Glomerular visceral epithelial cell (primary cell): ENCODE data around the gene RAET1G.
A peak's percentile ranks its signal among the peaks of the same experiment; 100 is the strongest.
"Not testable (repeated sequence)": the region's sequence is repeated elsewhere in the genome, so short reads cannot be mapped to it uniquely, and the experiment has no call there.

Source experiments
- DNase-seq: peaks from one replicate; pipeline ENCODE4 v3.0.0-alpha.2; 2016; ENCODE audit errors: extremely low spot score

RAET1G gene

DNA sequence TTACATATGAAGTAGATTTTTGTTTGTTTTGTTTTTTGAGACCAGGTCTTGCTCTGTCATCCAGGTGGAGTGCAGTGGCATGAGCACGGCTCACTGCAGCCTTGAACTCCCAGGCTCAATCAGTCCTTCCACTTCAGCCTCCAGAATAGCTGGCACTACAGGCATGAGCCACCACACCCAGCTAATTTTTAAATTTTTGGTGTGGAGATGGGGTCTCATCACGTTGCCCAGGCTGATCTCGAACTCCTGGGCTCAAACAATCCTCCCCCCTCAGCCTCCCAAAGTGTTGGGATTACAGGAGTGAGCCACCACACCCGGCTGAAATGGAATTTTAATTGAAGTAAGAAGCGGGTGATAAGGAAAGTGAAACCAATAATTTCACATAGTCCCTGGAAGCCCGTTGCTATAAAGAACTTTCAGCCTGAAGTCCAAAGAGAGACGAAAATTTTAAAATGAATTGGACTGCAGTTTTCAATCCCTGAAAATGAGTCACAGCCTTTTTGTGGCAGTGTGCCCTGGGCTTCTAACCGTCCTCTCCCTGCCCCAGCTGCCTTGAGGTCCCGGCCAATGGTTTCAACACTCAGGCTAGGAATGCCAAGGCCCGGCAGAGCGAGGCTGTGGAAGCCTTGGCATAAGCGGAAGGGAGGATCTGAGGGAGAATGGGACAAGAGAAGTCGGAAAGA lies 25.8 kb downstream of the RAET1G start:
- peak; percentile 68 for DNase-seq

- DNase-seq: no peak
These were observed 26.4 kb downstream of the RAET1G start for GRCh38 chr6:149896491-149896890.

DNA sequence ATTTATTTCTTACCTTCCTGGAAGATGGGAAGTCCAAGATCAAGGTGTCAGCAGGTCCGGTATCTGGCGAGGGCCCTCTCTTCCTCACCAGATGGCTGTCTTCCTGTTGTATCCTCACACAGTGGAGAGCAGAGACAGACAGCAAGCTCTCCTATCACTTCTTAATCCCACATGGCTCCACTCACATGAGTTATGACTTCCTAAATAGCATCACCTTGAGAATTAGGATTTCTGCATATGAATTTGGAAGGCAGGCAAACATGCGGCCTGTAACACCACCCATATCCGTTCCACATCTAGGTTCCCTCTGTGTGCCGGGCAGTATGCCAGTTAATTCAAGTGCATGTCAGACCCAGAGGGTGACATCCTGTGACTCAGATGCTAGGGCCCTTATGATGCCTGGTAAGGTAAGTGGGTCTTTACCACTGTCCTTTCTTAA lies 27.1 kb downstream of the RAET1G start:
- DNase-seq: peak; percentile 71

GRCh38 chr6:149895048-149895590 lies 27.8 kb downstream of the RAET1G start:
- DNase-seq: no peak

DNA sequence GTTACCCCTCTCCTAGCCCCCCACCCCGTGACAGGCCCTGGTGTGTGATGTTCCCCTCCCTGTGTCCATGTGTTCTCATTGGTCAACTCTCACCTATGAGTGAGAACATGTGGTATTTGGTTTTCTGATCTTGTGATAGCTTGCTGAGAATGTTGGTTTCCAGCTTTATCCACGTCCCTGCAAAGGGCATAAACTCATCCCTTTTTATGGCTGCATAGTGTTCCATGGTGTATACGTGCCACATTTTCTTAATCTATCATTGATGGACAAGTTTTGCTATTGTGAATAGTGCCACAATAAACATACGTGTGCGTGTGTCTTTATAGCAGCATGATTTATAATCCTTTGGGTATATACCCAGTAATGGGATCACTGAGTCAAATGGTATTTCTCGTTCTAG lies 31.1 kb downstream of the RAET1G start:
- not testable (repeated sequence) for DNase-seq

DNA sequence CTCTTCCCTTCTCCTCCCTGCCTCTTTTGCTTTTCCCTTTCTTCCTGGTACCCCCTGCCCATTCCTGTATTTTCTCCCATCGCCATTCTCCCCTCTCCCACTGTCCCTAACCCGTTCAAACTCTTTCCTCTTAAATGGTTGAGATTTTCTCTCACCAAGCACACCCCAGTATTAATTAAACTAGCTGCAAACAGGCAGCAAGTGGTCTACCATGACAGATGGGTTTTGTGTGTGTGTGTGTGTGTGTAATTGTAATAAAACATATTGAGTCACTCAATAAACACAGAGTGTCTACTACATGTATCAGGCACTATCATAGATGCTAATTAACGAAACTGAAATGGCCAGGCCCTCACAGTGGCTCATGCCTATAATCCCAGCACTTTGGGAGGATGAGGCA lies 31.7 kb downstream of the RAET1G start:
- DNase-seq: no peak

GRCh38 chr6:149890629-149891045 lies 32.3 kb downstream of the RAET1G start:
- DNase-seq: no peak

- no peak for DNase-seq
These were observed 33.6 kb downstream of the RAET1G start for GRCh38 chr6:149889326-149889725.

DNA sequence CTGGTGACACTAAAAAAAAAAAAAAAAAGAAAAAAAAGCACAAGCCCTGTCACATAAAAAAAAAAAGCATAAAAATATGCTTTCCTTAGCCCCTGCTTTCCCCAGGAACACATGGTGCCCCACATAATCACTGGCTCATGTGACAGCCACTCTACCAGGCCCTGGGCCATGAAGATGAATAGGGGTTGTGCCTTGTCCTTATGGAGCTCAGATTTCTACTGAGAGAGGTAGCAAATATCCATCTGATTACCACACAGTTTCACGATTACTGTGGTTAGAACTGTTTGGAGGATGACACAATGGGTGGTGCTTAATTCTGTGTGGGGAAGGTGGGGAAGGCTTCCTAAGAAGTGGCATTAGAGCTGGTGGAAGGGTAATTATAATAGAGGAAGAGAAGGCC lies 34.3 kb downstream of the RAET1G start:
- DNase-seq: no peak

DNA sequence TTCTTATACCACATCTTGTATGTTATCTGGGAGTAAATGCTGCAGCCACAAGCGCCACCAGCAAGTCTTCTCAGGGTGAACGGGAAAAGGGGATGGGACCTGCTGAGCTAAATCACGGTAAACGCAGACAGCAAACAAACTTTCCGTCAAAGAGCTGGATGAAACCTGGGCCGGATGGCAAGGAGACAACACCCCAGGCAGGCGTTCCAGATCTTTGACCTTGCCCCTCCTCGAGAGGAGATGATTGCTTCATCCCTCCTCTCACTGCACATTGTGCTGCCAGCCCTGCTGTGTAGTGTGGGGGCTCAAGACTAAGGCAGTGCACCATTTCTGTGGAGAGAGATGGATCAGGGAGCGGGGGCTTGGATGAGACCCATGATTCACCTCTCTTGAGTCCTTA lies 34.8 kb downstream of the RAET1G start:
- DNase-seq: no peak

DNA sequence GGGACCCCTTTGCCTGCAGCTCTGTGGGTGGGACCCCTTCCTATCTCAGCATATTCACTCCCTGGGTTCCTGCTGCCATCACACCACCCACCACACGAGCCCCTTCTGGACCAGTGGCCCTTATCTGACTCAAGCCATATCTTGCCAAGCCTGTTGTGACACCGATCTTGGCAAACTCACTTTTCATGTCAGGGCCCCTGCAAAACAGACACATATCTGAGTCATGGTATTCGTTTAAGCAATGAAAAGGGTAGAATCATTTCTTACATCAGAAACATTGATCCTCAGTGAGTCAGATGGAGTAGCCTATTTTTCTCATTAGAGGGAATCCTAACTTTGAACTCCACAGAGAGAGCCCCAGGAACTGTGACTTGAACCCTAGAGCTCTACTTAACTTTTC lies 35.6 kb downstream of the RAET1G start:
- DNase-seq: no peak

GRCh38 chr6:149885888-149886287 lies 37.0 kb downstream of the RAET1G start:
- no peak for DNase-seq

DNA sequence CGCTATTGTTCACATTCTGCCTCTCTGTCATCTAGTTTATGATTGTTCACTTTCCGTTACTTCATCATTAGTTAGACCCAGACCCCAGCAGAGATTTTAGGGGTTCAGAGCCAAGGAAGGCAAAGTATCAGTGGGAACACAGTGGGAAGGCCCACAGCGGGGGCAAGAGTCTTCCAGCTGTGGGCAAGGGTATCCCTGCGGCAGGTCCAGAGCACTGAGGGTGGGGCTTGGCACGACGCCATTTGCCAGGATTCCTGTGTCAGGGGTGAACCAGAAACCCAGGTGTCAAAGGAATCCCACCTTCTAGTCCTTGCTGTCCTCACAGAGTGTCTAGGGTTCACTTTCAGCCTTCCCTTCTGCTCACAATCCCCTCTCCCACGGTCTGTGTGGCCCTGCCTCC lies 38.3 kb downstream of the RAET1G start:
- DNase-seq: no peak

DNA sequence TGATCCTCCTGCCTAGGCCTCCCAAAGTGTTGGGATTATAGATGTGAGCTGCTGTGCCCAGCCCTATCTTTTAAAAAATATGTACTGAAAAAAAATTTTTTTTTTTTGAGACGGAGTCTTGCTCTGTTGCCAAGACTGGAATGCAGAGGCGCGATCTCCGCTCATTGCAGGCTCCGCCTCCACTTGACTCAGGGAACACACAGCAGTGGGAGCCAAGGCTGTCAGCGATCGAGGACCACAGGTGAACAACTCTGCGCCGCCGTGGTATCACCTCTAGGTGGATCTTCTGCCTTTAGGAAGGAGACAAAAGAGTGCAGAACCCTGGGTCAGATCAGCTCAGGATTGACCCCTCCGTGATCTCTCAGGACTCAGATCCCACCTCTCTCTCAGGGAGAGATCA lies 38.7 kb downstream of the RAET1G start:
- DNase-seq: no peak

GRCh38 chr6:149881860-149882259 lies 41.1 kb downstream of the RAET1G start:
- no peak for DNase-seq

GRCh38 chr6:149881066-149881766 lies 41.7 kb downstream of the RAET1G start:
- DNase-seq: no peak

GRCh38 chr6:149877659-149878058 lies 45.3 kb downstream of the RAET1G start:
- DNase-seq: no peak

DNA sequence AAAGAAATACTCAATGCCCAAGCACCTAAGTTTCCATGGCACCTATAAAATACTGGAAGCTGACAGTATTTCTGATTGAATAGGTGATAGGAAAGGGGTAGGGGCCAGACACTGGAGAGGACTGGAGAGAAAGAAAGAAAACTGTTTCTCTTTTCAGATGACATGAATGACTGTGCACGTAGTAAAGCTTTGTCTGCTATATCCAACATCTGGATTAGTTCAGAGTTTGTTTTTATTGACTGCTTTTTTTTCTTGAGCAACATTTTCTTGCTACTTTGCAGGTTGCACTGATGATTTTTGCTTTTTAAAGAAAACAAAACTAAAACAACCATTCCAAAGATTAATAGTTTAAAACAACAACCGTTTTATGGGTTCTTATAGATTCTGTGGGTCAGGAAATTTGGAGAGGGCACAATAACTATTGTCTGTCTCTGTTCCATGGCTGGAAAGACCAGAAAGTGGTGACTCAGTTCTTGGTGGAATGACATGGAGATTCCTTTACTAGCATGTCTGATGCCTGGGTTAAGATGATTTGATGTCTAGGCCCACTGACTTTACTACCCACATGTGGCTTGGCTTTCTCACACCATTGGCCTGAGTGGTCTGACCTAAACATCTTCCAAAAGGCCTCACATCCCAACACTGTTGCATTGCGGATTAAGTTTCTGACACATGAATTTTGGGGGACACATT lies 46.5 kb downstream of the RAET1G start:
- no peak for DNase-seq

DNA sequence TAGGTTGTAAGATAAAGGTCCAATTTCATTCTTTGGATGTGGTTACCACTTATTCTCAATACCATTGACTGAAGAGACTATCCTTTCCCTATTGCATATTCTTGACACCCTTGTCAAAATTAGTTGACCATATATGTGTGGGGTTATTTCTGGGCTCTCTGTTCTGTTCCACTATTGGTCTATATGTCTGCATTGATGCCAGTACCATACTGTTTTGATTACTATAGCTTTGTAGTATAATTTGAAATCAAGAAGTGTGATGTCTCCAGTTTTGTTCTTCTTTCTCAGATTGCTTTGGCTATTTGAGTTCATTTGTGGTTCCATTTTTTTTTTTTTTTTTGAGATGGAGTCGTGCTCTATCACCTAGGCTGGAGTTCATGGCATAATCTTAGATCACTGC lies 50.7 kb downstream of the RAET1G start:
- DNase-seq: no peak

DNA sequence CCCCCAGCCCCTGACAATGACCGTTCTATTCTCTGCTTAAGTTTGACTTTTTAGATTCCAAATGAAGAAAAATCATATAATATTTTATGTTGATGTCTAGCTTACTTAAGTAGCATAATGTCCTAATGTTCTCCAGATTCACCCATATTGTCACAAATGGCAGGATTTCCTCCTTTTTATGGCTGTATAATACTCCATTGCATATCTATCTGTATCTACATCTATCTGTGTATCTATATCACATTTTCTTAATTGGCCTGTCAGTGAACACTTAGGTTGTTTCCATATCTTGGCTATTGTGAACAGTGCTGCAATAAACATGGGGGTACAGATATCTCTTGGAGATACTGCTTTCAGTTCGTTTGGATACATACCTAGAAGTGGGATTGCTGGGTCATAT lies 51.7 kb downstream of the RAET1G start:
- no peak for DNase-seq

GRCh38 chr6:149869275-149869892 lies 53.5 kb downstream of the RAET1G start:
- DNase-seq: no peak
